Activated CD4-positive, alpha-beta T cell treated with anti-CD3 and anti-CD28 coated beads for 1 hour (primary cell): ENCODE results near the gene PRPSAP2.

ENCODE experiments used
- DNase-seq: peaks from one replicate; pipeline ENCODE4 v3.0.0-alpha.2; 2020

PRPSAP2 gene

GRCh38 chr17:18963126-18964017, 105.4 kb downstream of the PRPSAP2 start:
- no peak for DNase-seq

GRCh38 chr17:18964018-18964351, 106.1 kb downstream of the PRPSAP2 start:
- DNase-seq = no peak

- no peak for DNase-seq
Observed at GRCh38 chr17:18964550-18964949, 106.6 kb downstream of the PRPSAP2 start.

- DNase-seq = no peak
Observed at GRCh38 chr17:18965530-18966236, 107.8 kb downstream of the PRPSAP2 start.

- DNase-seq = no peak
Observed at GRCh38 chr17:18966831-18967624, 109.1 kb downstream of the PRPSAP2 start.

- DNase-seq = no peak
Observed at GRCh38 chr17:18967916-18968315, 110.0 kb downstream of the PRPSAP2 start.

- no peak for DNase-seq
Observed at GRCh38 chr17:18968345-18968744, 110.4 kb downstream of the PRPSAP2 start.

- no peak for DNase-seq
Observed at GRCh38 chr17:18968945-18969887, 111.3 kb downstream of the PRPSAP2 start.

GRCh38 chr17:18970582-18971480, 112.9 kb downstream of the PRPSAP2 start:
- DNase-seq = no peak

- no peak for DNase-seq
Observed at GRCh38 chr17:18971801-18972200, 113.9 kb downstream of the PRPSAP2 start.

GRCh38 chr17:18974407-18975149, 116.6 kb downstream of the PRPSAP2 start:
- no peak for DNase-seq

GRCh38 chr17:18975597-18975996, 117.7 kb downstream of the PRPSAP2 start:
- no peak for DNase-seq

- DNase-seq = no peak
Observed at GRCh38 chr17:18976201-18976600, 118.3 kb downstream of the PRPSAP2 start.

- no peak for DNase-seq
Observed at GRCh38 chr17:18977021-18977420, 119.1 kb downstream of the PRPSAP2 start.

- no peak for DNase-seq
Observed at GRCh38 chr17:18977646-18978045, 119.7 kb downstream of the PRPSAP2 start.

GRCh38 chr17:18978050-18978449, 120.1 kb downstream of the PRPSAP2 start:
- DNase-seq = no peak

- no peak for DNase-seq
Observed at GRCh38 chr17:18978655-18979054, 120.7 kb downstream of the PRPSAP2 start.
